HepG2 (cell line): ENCODE results near the gene NCAM2. TPM values are rescaled to one million over a fixed set of nuclear protein-coding genes. Genes with fewer than 3 reads are reported as not detected.

ENCODE experiments used
- ATAC-seq: fragments of 200-7000 bp; cut with Tn5 transposase; 3 replicates; pipeline ENCODE4 v1.9.1; 2020; ENCODE audit warnings: mild to moderate bottlenecking, moderate library complexity
- BruUV-seq: library from RNA; stranded (reverse); fragments of 400-500 nt; replicated peaks from 2 replicates; lab custom pipeline; 2021; lab: Mats Ljungman, UMichigan
- CTCF ChIA-PET: fragments of 300-600 bp; formaldehyde crosslinking; extraction: SDS; loops from one replicate; lab custom pipeline; 2021; ENCODE audit warnings: low total read pairs, inconsistent platforms, low intra/inter-chr PET ratio; lab: Yijun Ruan, JAX
- POLR2A ChIA-PET: fragments of 350-600 bp; sonication (Branson Sonifier 250); formaldehyde crosslinking; loops from one replicate; lab custom pipeline; 2020; ENCODE audit warnings: antibody characterized with exemption, inconsistent platforms; lab: Yijun Ruan, JAX
- DNase-seq: peaks from one replicate; pipeline ENCODE4 v3.0.0-alpha.2; 2015; ENCODE audit warnings: low spot score
- FAIRE-seq: peaks from 3 replicates; lab custom pipeline; 2011; peaks lifted over from hg19 to GRCh38; lab: Jason Lieb, UNC
- H2AFZ ChIP-seq: one replicate; pipeline ENCODE4 v1.6.1; 2011; ENCODE audit warnings: low read length, inconsistent platforms
- H3K27ac ChIP-seq: fragments of 300-600 bp; 3 replicates; pipeline ENCODE4 v1.8.0; 2011; ENCODE audit warnings: mixed run types, mild to moderate bottlenecking, mixed read lengths, low read length, inconsistent platforms; ENCODE audit not compliant: insufficient read depth; ENCODE audit errors: extremely low read length
- H3K27me3 ChIP-seq, 2 experiments: fragments of 200-600 bp in 1 of 2; 2 replicates in 1 of 2; 3 replicates in 1 of 2; pipeline versions ENCODE4 v1.6.0 to v1.8.0; 2011; ENCODE audit warnings: low read length in 2 of 2, mild to moderate bottlenecking in 2 of 2, moderate library complexity in 2 of 2, inconsistent platforms in 1 of 2; ENCODE audit not compliant: insufficient read depth in 2 of 2, control insufficient read depth in 1 of 2
- H3K36me3 ChIP-seq, 2 experiments: fragments of 200-600 bp in 1 of 2; replicated peaks in 1 of 2; 2 replicates in 1 of 2; 3 replicates in 1 of 2; pipeline versions ENCODE4 v1.5.1 to v1.8.0; 2011; ENCODE audit warnings: low read length in 2 of 2, inconsistent platforms in 1 of 2; ENCODE audit not compliant: insufficient read depth in 2 of 2, control insufficient read depth in 1 of 2
- H3K4me1 ChIP-seq: 2 replicates; pipeline ENCODE4 v1.5.1; 2012; ENCODE audit warnings: low read length, inconsistent platforms; ENCODE audit not compliant: insufficient read depth
- H3K4me2 ChIP-seq: 2 replicates; pipeline ENCODE4 v1.6.0; 2011; ENCODE audit warnings: low read depth, low read length, inconsistent platforms
- H3K4me3 ChIP-seq, 3 experiments: fragments of 200-600 bp in 1 of 3; sonication (generic), shearing (Covaris generic) in 1 of 3; replicated peaks in 1 of 3; 2 replicates each; pipeline ENCODE4 v1.5.1; 2011 to 2016; ENCODE audit warnings: low read length in 3 of 3, inconsistent platforms in 2 of 3, low read depth in 2 of 3, mild to moderate bottlenecking in 2 of 3, control low read depth in 1 of 3, mixed read lengths in 1 of 3; ENCODE audit not compliant: insufficient read depth in 1 of 3
- H3K79me2 ChIP-seq: one replicate; pipeline ENCODE4 v1.6.1; 2011; ENCODE audit warnings: low read length, inconsistent platforms; ENCODE audit not compliant: insufficient read depth
- H3K9ac ChIP-seq: 2 replicates; pipeline ENCODE4 v1.6.0; 2011; ENCODE audit warnings: mild to moderate bottlenecking, low read depth, low read length, inconsistent platforms; ENCODE audit not compliant: insufficient read depth
- H3K9me3 ChIP-seq: 2 replicates; pipeline ENCODE4 v1.5.1; 2012; ENCODE audit warnings: mild to moderate bottlenecking, low read length
- H4K20me1 ChIP-seq: 2 replicates; pipeline ENCODE4 v1.6.0; 2011; ENCODE audit warnings: inconsistent platforms, mild to moderate bottlenecking, low read length, moderate library complexity; ENCODE audit not compliant: insufficient read depth
- ATRX ChIP-seq: sonication (generic); formaldehyde crosslinking; IDR thresholded peaks from 2 replicates; pipeline ENCODE4 v1.4.0; 2020; ENCODE audit warnings: missing genetic modification reagents, borderline replicate concordance
- HNRNPK ChIP-seq: fragments of 200-400 bp; formaldehyde crosslinking; IDR thresholded peaks from 2 replicates; pipeline ENCODE4 v1.6.1; 2018; ENCODE audit warnings: low read length, low read depth, moderate library complexity, mild to moderate bottlenecking; ENCODE audit not compliant: poor library complexity, severe bottlenecking
- HOXA5 ChIP-seq: sonication (generic); formaldehyde crosslinking; IDR thresholded peaks from 2 replicates; pipeline ENCODE4 v1.4.0; 2020; ENCODE audit warnings: missing genetic modification reagents
- IKZF1 ChIP-seq: fragments of 450-650 bp; IDR thresholded peaks from 2 replicates; pipeline ENCODE4 v1.7.1; 2016
- NR3C1 ChIP-seq: sonication (generic); formaldehyde crosslinking; IDR thresholded peaks from 2 replicates; pipeline ENCODE4 v1.4.0; 2020; ENCODE audit warnings: missing genetic modification reagents
- POLR2AphosphoS2 ChIP-seq: IDR thresholded peaks from 2 replicates; pipeline ENCODE4 v1.6.1; 2011; ENCODE audit warnings: low read depth, low read length, improper control_type of control experiment
- TBL1XR1 ChIP-seq: fragments of 150-350 bp; IDR thresholded peaks from 2 replicates; pipeline ENCODE4 v1.6.1; 2014; ENCODE audit warnings: borderline replicate concordance, low read length; ENCODE audit not compliant: partially characterized antibody
- YEATS2 ChIP-seq: sonication (generic); formaldehyde crosslinking; IDR thresholded peaks from 2 replicates; pipeline ENCODE4 v1.4.0; 2020; ENCODE audit warnings: missing genetic modification reagents, borderline replicate concordance
- ZNF44 ChIP-seq: sonication (generic); formaldehyde crosslinking; IDR thresholded peaks from 2 replicates; pipeline ENCODE4 v1.5.1; 2020; ENCODE audit warnings: mild to moderate bottlenecking, missing genetic modification reagents
- ZNF768 ChIP-seq: sonication (generic); formaldehyde crosslinking; IDR thresholded peaks from 2 replicates; pipeline ENCODE4 v1.4.0; 2020; ENCODE audit warnings: missing genetic modification reagents
- ZNF788 ChIP-seq: sonication (generic); formaldehyde crosslinking; IDR thresholded peaks from 2 replicates; pipeline ENCODE4 v1.5.0; 2020; ENCODE audit warnings: mild to moderate bottlenecking, missing genetic modification reagents, borderline replicate concordance
- ZZZ3 ChIP-seq: sonication (generic); formaldehyde crosslinking; IDR thresholded peaks from 2 replicates; pipeline ENCODE4 v1.4.0; 2020; ENCODE audit warnings: missing genetic modification reagents, mild to moderate bottlenecking, borderline replicate concordance
- WGBS: methylation state at CpG from one replicate; pipeline ENCODE4 v1.1.6; 2017; ENCODE audit warnings: low lambda C conversion rate; 5-methylcytosine and 5-hydroxymethylcytosine counted together
- in situ Hi-C: cut with HindIII; loops from 2 replicates; pipeline ENCODE4 v1.10.0; 2017; ENCODE audit warnings: low pct_unique_long_range_greater_than_20kb; ENCODE audit not compliant: extremely low pct_ligation_motif_present
- intact Hi-C: fragments of 100-400 bp; cut with micrococcal nuclease; formaldehyde crosslinking; loops from one replicate; pipeline ENCODE4 v1.10.0; 2022; ENCODE audit not compliant: unreplicated experiment
- polyA plus RNA-seq, 8 experiments: library from polyadenylated mRNA; depleted of rRNA in 3 of 8; stranded (reverse) in 7 of 8; unstranded in 1 of 8; fragments of >200 nt; fragmentation: Illumina TruSeq in 4 of 8; extraction: Trizol in 4 of 8; gene quantifications; 2 replicates each; pipeline versions ENCODE4 v1.2.1 to v1.2.3, GENCODE V29; 2011 to 2016; ENCODE audit warnings: low read depth in 4 of 8, missing spikeins in 1 of 8, mixed read lengths in 1 of 8; ENCODE audit not compliant: insufficient read depth in 1 of 8
- total RNA-seq, 5 experiments: library from RNA; depleted of rRNA; stranded (reverse); fragments of >200 nt; fragmentation: Illumina TruSeq; extraction: Trizol; gene quantifications; 2 replicates each; pipeline ENCODE4 v1.2.3, GENCODE V29; 2016; ENCODE audit warnings: low read depth in 1 of 5
- TF ChIP-seq, protein P1 (sequence below): sonication (generic); formaldehyde crosslinking; IDR thresholded peaks from 2 replicates; pipeline ENCODE4 v1.4.0; 2020; ENCODE audit warnings: mild to moderate bottlenecking, low read depth, missing genetic modification reagents
- TF ChIP-seq, protein P2 (sequence below): sonication (generic); formaldehyde crosslinking; IDR thresholded peaks from 2 replicates; pipeline ENCODE4 v1.4.0; 2020; ENCODE audit warnings: missing genetic modification reagents
- TF ChIP-seq, protein P3 (sequence below): sonication (generic); formaldehyde crosslinking; IDR thresholded peaks from 2 replicates; pipeline ENCODE4 v1.8.0; 2022; ENCODE audit warnings: mild to moderate bottlenecking, missing genetic modification reagents, moderate library complexity
- TF ChIP-seq, protein P4 (sequence below): sonication (generic); formaldehyde crosslinking; IDR thresholded peaks from 2 replicates; pipeline ENCODE4 v1.4.0; 2020; ENCODE audit warnings: mild to moderate bottlenecking, missing genetic modification reagents

Gene NCAM2
- total and polyA plus RNA-seq, 2 of the 13 experiments (the other 11 are each of a cell fraction or from before 2014, with no cell fraction given): not detected

DNA sequence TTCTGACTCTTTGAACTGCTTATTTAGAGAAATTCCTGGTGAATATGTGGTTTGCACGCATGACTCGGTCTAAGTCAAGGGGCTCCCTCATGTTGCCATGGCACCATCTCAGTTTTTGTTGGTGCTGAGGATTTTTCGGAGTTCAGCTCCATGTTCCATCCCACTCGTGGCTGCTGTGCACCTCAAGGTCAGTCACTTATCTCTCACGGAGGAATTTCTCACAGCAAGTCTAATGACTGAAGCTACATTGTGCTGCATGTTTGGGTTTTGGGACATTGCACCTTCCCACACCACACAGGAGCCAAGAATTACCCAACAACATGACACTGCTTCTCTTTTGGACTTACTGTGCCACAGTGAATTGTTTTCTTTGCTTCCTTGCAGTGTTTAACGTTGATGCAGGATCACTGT lies 269.9 kb downstream of the NCAM2 start:
- ATAC-seq (no peak), DNase-seq (no peak), FAIRE-seq (no peak)
- POLR2A ChIA-PET: no interaction called here
- H3K9me3 ChIP-seq: peaks cover 76% of the 10 kb centered on the region
- H4K20me1 ChIP-seq: no peaks in the 10 kb centered on the region
- no peak overlapping the region for H3K27ac ChIP-seq
- no peak overlapping the region for H3K4me3 ChIP-seq
- no peaks in the 10 kb centered on the region for H3K79me2 ChIP-seq
- intact Hi-C loops: no loop called here
- BruUV-seq: no TSS peak
- H3K36me3 ChIP-seq: no peaks in the 10 kb centered on the region
- in situ Hi-C loops: no loop called here
- no peak for TF ChIP-seq IKZF1
- no peak for TF ChIP-seq YEATS2 (CRISPR knock-in tag)
- no peak for TF ChIP-seq ZZZ3 (CRISPR knock-in tag)
- 2% methylated on average over 6 of the region's 6 CpGs for WGBS
- no peaks in the 10 kb centered on the region for H3K27me3 ChIP-seq
- H3K4me1 ChIP-seq: no peaks in the 10 kb centered on the region
- H3K4me2 ChIP-seq: no peak overlapping the region
- H2AFZ ChIP-seq: no peak overlapping the region
- no peak overlapping the region for H3K9ac ChIP-seq
- CTCF ChIA-PET: no interaction called here

DNA sequence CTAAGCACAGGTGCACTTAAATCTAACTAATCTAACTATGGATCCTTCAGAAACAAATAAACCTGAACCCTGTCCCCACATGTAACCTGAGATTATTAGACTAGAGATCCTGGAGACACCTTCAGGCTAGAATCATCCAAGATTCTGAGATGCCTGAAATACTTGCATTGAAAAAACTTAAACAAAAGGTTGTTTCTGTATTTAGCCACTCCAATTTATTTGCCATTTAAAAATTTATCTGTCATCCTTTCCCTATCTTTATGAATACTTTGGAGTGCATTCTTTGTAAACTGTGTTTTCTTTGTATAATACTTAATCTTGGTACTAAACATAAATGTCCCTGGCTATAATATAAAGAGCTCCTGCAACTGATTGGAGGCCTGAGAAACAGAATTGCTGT lies 270.7 kb downstream of the NCAM2 start:
- Histone ChIP-seq H3K36me3 (no peaks in the 10 kb centered on the region), H3K4me1 (no peaks in the 10 kb centered on the region), H3K4me3 (no peak overlapping the region), H3K79me2 (no peaks in the 10 kb centered on the region), H3K9ac (no peak overlapping the region), H3K27me3 (no peaks in the 10 kb centered on the region), H3K9me3 (peaks cover 69% of the 10 kb centered on the region), H3K4me2 (no peak overlapping the region), H2AFZ (no peak overlapping the region), H3K27ac (no peak overlapping the region), H4K20me1 (no peaks in the 10 kb centered on the region)
- FAIRE-seq (no peak), ATAC-seq (no peak), DNase-seq (no peak)
- ChIA-PET CTCF (no interaction called here), POLR2A (no interaction called here)
- intact Hi-C loops (no loop called here), in situ Hi-C loops (no loop called here)
- no TSS peak for BruUV-seq
- TF ChIP-seq, protein P1, sequence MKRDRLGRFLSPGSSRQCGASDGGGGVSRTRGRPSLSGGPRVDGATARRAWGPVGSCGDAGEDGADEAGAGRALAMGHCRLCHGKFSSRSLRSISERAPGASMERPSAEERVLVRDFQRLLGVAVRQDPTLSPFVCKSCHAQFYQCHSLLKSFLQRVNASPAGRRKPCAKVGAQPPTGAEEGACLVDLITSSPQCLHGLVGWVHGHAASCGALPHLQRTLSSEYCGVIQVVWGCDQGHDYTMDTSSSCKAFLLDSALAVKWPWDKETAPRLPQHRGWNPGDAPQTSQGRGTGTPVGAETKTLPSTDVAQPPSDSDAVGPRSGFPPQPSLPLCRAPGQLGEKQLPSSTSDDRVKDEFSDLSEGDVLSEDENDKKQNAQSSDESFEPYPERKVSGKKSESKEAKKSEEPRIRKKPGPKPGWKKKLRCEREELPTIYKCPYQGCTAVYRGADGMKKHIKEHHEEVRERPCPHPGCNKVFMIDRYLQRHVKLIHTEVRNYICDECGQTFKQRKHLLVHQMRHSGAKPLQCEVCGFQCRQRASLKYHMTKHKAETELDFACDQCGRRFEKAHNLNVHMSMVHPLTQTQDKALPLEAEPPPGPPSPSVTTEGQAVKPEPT (CRISPR knock-in tag): no peak
- no peak for TF ChIP-seq POLR2AphosphoS2
- TF ChIP-seq NR3C1: no peak
- no peak for TF ChIP-seq ZNF44 (CRISPR knock-in tag)
- no peak for TF ChIP-seq ZNF768 (CRISPR knock-in tag)
- TF ChIP-seq, protein P2, sequence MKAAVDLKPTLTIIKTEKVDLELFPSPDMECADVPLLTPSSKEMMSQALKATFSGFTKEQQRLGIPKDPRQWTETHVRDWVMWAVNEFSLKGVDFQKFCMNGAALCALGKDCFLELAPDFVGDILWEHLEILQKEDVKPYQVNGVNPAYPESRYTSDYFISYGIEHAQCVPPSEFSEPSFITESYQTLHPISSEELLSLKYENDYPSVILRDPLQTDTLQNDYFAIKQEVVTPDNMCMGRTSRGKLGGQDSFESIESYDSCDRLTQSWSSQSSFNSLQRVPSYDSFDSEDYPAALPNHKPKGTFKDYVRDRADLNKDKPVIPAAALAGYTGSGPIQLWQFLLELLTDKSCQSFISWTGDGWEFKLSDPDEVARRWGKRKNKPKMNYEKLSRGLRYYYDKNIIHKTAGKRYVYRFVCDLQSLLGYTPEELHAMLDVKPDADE (CRISPR knock-in tag): no peak
- TF ChIP-seq, protein P3, sequence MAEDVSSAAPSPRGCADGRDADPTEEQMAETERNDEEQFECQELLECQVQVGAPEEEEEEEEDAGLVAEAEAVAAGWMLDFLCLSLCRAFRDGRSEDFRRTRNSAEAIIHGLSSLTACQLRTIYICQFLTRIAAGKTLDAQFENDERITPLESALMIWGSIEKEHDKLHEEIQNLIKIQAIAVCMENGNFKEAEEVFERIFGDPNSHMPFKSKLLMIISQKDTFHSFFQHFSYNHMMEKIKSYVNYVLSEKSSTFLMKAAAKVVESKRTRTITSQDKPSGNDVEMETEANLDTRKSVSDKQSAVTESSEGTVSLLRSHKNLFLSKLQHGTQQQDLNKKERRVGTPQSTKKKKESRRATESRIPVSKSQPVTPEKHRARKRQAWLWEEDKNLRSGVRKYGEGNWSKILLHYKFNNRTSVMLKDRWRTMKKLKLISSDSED (CRISPR knock-in tag): no peak
- no peak for TF ChIP-seq TBL1XR1
- no peak for TF ChIP-seq ATRX (CRISPR knock-in tag)
- no peak for TF ChIP-seq HNRNPK
- TF ChIP-seq HOXA5 (CRISPR knock-in tag): no peak
- TF ChIP-seq, protein P4, sequence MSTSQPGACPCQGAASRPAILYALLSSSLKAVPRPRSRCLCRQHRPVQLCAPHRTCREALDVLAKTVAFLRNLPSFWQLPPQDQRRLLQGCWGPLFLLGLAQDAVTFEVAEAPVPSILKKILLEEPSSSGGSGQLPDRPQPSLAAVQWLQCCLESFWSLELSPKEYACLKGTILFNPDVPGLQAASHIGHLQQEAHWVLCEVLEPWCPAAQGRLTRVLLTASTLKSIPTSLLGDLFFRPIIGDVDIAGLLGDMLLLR: no peak
- no peak for TF ChIP-seq ZNF788 (CRISPR knock-in tag)
